GDM1 (cell line): Measurements from ENCODE around the gene GNG12.
"Not testable (repeated sequence)": the region's sequence is repeated elsewhere in the genome, so short reads cannot be mapped to it uniquely, and the experiment has no call there.

Source experiments
- DNase-seq: peaks from one replicate; lab custom pipeline; 2025; lab: John Stamatoyannopoulos, UW

Gene GNG12

DNA sequence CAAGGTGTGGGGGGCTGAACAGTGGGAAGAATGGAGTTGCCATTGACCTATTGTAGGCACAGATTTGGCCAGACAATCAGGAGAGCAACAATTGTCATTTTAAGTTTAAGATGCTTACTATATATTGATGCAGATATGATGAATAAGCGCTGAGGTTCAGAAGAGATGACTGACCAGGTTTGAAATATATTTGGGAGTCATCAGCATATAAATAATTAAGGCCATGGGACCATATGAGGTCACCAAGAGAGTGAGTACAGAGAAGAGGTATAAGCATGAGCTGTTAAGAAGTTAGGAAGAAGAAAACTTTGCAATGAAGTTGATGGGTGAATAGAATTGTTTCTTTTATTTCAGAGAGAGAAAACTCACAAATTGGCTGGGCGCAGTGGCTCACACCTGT, 152.8 kb downstream of the GNG12 start:
- DNase-seq, result no peak

GRCh38 chr1:67679691-67680090, 153.6 kb downstream of the GNG12 start:
- no peak for DNase-seq

GRCh38 chr1:67677930-67678329, 155.3 kb downstream of the GNG12 start:
- DNase-seq, result no peak

GRCh38 chr1:67677408-67677807, 155.9 kb downstream of the GNG12 start:
- DNase-seq, result no peak

GRCh38 chr1:67676946-67677345, 156.3 kb downstream of the GNG12 start:
- no peak for DNase-seq

- DNase-seq, result no peak
These were observed 157.0 kb downstream of the GNG12 start for GRCh38 chr1:67676287-67676686.

- no peak for DNase-seq
These were observed 157.5 kb downstream of the GNG12 start for GRCh38 chr1:67675800-67676199.

- DNase-seq, result peak; percentile 43
These were observed 158.8 kb downstream of the GNG12 start for GRCh38 chr1:67674260-67675011.

- no peak for DNase-seq
These were observed 159.6 kb downstream of the GNG12 start for GRCh38 chr1:67673468-67674201.

- DNase-seq, result no peak
These were observed 160.9 kb downstream of the GNG12 start for GRCh38 chr1:67672260-67672803.

DNA sequence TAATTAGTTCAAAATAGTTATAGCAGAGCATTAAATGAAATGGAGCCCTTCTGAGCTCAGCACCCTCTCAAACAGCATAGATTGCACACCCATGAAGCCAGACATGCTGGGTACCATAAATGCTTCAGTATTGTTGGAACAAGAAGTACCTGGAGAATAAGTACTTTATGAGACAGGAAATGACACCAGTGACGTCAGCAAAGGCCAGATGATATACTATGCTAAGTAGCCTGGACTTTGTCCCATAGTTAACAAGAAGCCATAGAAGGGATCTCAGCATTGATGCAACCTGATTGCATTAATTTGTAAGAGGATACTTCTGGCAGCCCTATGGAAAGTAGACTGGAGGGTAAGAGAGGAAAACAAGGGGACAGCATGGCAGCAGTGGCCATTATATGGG, 164.6 kb downstream of the GNG12 start:
- no peak for DNase-seq

DNA sequence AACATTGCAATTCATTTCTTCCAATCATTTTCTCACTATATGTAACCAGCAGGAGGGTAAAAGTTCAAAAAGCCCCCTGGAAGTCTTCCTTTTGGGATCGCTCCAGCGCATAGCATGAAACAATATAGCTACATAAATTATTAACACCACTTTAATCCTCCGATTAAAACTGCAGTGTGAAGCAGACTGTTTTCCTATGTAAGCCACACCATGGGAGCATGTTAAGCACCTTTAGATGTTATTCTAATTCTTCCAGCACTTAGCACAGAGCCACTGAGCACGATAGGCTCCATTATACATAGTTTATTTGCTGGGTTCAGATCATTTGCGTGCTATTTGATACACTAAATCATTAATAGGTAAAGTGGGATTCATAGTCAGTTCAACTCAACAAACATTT, 166.6 kb downstream of the GNG12 start:
- no peak for DNase-seq

GRCh38 chr1:67665307-67665706, 168.0 kb downstream of the GNG12 start:
- DNase-seq, result not testable (repeated sequence)

DNA sequence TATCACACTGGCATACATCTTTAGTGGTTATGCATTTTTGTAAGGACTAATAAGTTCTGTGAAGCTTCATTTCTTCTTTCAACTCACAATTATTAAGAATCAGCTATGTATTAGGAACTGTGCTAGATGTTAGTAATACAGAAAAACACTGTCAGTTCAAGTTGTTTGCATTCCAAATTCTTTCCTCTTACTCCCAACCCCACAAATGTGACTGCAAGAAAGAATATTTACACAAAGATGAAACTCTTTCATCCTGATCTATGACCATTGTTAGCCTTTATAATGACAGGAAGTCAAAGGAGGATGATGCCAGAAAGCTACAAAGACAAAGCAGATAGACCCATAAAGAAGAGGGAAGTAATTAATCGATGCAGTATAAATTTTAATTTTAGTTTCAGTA, 169.2 kb downstream of the GNG12 start:
- no peak for DNase-seq

GRCh38 chr1:67662884-67663283, 170.4 kb downstream of the GNG12 start:
- DNase-seq, result no peak

DNA sequence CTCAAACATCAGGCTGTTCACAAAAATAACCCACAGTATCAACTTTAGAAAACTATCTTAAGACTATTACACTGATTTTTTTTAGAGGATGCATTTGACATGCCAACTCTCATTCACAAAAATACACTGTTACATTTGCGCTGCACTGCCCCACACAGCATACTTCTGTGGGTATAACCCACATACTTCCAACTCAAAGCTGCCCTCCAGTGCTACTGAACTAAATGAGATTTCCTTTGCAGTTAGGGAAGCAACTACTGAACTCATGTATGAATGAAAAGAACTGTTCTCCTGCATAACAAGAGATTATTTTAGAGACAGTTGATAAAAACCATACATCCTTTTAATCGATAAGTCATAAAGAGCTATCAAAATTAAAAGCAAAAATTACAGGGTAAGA, 174.0 kb downstream of the GNG12 start:
- DNase-seq, result no peak

DNA sequence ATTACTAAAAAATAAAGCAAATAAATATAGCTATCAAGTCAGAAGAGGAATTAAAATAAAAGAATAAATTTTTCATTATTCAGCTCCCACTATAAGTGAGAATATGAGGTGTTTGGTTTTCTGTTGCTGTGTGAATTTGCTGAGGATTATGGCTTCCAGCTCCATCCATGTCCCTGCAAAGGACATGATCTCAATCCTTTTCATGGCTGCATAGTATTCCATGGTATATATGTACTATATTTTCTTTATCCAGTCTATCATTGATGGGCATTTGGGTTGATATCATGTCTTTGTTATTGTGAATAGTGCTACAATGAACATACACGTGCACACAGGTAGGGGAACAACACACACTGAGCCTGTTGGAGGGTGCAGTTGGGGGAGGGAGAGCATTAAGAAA, 176.1 kb downstream of the GNG12 start:
- not testable (repeated sequence) for DNase-seq

DNA sequence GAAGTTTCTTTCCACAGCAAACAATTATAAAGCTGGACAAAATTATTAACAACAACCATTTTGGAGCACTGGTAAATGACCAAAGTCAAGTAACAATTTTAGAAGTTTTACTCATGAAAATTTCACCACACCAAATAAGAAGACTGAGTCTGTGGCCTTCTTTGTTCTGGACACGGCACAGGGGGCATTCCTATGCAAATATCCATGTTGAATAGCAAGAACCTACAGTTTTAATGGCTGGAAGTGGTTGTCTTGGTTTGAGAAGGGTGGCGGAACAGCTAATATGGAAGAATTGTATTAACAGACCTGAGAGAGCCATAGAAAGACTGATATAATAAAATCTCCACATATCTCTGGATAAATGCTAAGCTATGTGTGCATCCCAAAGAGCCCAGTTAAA, 177.7 kb downstream of the GNG12 start:
- DNase-seq, result no peak

GRCh38 chr1:67653304-67653703, 180.0 kb downstream of the GNG12 start:
- DNase-seq, result no peak

DNA sequence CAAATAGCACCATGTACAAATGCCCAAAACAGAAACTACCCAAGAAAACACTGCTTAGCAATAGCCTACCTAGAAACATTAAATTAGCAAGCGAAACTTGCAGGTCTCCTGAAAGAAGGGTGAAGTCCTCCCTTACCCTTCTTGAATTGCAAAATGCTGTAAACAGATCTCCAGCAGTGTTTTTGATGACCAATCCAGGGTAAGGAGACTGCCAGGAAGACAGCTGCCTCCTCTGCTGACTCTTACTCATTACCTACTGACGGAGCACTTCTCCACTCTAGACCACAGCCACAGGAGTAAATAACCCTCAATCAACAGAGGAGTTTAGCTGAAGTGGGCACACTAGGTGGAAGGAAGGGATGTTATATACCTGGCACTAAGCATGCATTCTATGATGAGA, 180.5 kb downstream of the GNG12 start:
- DNase-seq, result no peak
